ENCODE data around the gene RBM10. TPM values are rescaled to one million over a fixed set of nuclear protein-coding genes. Genes with fewer than 3 reads are reported as not detected.
"Not testable (repeated sequence)": the region's sequence is repeated elsewhere in the genome, so short reads cannot be mapped to it uniquely, and the experiment has no call there.

Gene RBM10
- total and polyA plus RNA-seq, 2 donors (not counting 1 experiment from before 2014, with no cell fraction given): 48.7 to 51.6 TPM

DNA sequence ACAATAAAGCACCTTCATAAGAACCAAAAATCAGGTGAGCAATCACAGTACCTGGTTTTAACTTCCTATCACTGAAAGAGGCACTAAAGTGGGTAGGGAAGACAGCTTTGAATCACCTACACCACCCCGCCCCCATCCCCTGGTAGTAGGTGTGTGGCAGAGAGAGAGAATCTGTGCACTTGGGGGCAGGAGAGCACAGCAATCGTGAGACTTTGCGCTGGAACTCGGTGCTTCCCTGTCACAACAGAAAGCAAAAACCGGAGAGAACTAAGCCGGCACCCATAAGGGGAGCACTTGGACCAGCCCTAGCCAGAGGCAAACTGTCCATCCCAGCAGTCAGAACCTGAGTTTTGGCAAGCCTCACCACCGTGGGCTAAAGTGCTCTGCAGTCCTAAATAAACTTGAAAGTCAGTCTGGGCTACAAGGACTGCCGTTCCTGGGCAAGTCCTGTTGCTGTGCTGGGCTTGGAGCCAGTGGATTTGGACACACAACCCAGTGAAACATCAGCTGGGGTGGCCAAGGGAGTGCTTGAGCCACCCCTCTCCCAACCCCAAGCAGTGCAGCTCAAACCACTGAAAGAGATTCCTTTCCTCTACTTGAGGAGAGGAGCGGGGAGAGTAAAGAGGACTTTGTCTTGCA, 32.6 kb upstream of the RBM10 start:
- Histone ChIP-seq H3K27ac (ENCODE audit: low read length in 2 of 2) (no peak overlapping the region), H3K9ac (ENCODE audit: low read length) (no peak overlapping the region), H4K20me1 (ENCODE audit: control insufficient read depth, insufficient read depth, low read length, poor library complexity, severe bottlenecking) (no peaks in the 10 kb centered on the region), H3K36me3 (replicated peaks in 1 of 2; ENCODE audit: control extremely low read depth in 1 of 2, control insufficient read depth in 1 of 2, extremely low read depth in 1 of 2, insufficient read depth in 2 of 2, low read length in 1 of 2) (no peaks in the 10 kb centered on the region), H3K27me3 (replicated peaks in 1 of 4; ENCODE audit: control extremely low read depth in 1 of 4, control insufficient read depth in 3 of 4, insufficient read depth in 4 of 4, low read length in 3 of 4) (no peaks in the 10 kb centered on the region), H3K79me2 (ENCODE audit: control insufficient read depth, insufficient read depth, low read length) (no peaks in the 10 kb centered on the region), H3K4me2 (replicated peaks; ENCODE audit: low read depth, low read length, poor library complexity, severe bottlenecking) (no peak overlapping the region), H3K4me1 (ENCODE audit: control insufficient read depth in 2 of 2, insufficient read depth in 2 of 2, low read length in 2 of 2) (no peaks in the 10 kb centered on the region), H3K4me3 (ENCODE audit: control extremely low read depth in 1 of 5, extremely low read depth in 1 of 5, insufficient read depth in 1 of 5, low read depth in 2 of 5, low read length in 4 of 5) (no peak overlapping the region), H3K9me3 (ENCODE audit: control extremely low read depth in 1 of 3, control insufficient read depth in 2 of 3, insufficient read depth in 1 of 3, low read length in 2 of 3) (no peaks in the 10 kb centered on the region), H2AFZ (ENCODE audit: insufficient read depth, low read depth, low read length, poor library complexity, severe bottlenecking) (no peak overlapping the region)
- ChIA-PET POLR2A (no interaction called here), CTCF (no interaction called here)
- WGBS (ENCODE audit: insufficient coverage): 100% methylated on average over 1 of the region's 9 CpGs
- Mint-ChIP-seq H3K4me3 (no peak overlapping the region), H3K27me3 (no peaks in the 10 kb centered on the region), H3K9me3 (ENCODE audit: insufficient read depth) (no peaks in the 10 kb centered on the region), H3K4me1 (no peaks in the 10 kb centered on the region), H3K27ac (no peak overlapping the region)
- no peak for ATAC-seq (ENCODE audit: low read depth)
- TF ChIP-seq EZH2 (IDR thresholded peaks at IDR 0.05; ENCODE audit: borderline replicate concordance, insufficient read depth, low read depth, low read length, poor library complexity, severe bottlenecking): no peak
- TF ChIP-seq, protein P1, sequence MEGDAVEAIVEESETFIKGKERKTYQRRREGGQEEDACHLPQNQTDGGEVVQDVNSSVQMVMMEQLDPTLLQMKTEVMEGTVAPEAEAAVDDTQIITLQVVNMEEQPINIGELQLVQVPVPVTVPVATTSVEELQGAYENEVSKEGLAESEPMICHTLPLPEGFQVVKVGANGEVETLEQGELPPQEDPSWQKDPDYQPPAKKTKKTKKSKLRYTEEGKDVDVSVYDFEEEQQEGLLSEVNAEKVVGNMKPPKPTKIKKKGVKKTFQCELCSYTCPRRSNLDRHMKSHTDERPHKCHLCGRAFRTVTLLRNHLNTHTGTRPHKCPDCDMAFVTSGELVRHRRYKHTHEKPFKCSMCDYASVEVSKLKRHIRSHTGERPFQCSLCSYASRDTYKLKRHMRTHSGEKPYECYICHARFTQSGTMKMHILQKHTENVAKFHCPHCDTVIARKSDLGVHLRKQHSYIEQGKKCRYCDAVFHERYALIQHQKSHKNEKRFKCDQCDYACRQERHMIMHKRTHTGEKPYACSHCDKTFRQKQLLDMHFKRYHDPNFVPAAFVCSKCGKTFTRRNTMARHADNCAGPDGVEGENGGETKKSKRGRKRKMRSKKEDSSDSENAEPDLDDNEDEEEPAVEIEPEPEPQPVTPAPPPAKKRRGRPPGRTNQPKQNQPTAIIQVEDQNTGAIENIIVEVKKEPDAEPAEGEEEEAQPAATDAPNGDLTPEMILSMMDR (IDR thresholded peaks at IDR 0.05): no peak
- intact Hi-C loops (cut with micrococcal nuclease): no loop called here
- no peak for DNase-seq

DNA sequence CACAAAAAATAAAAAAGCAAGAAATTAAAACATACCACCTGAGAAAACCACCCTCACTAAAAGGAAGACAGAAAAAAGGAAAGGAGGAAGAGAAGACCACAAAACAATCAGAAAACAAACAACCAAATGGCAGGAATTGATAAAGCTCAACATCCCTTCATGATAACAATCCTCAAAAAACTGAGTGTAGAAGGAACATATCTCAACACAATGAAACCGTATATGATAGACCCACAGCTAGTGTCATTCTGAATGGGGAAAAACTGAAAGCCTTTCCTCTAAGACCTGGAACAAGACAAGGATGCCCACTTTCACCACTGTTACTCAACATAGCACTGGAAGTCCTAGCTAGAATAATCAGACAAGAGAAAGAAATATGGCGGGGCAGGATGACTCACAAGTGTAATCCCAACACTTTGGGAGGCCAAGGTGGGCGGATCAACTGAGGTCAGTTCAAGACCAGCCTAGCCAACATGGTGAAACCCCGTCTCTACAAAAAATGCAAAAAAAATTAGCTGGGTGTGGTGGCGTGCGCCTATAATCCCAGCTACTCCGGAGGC, 28.4 kb upstream of the RBM10 start:
- 100% methylated on average over 5 of the region's 7 CpGs for WGBS (ENCODE audit: insufficient coverage)
- H3K27me3 ChIP-seq (replicated peaks in 1 of 4; ENCODE audit: control extremely low read depth in 1 of 4, control insufficient read depth in 3 of 4, insufficient read depth in 4 of 4, low read length in 3 of 4); H3K79me2 ChIP-seq (ENCODE audit: control insufficient read depth, insufficient read depth, low read length); H3K4me3 Mint-ChIP-seq; H3K27ac Mint-ChIP-seq; H3K36me3 ChIP-seq (replicated peaks in 1 of 2; ENCODE audit: control extremely low read depth in 1 of 2, control insufficient read depth in 1 of 2, extremely low read depth in 1 of 2, insufficient read depth in 2 of 2, low read length in 1 of 2); CTCF ChIA-PET; H3K9me3 ChIP-seq (ENCODE audit: control extremely low read depth in 1 of 3, control insufficient read depth in 2 of 3, insufficient read depth in 1 of 3, low read length in 2 of 3); ATAC-seq (ENCODE audit: low read depth); H4K20me1 ChIP-seq (ENCODE audit: control insufficient read depth, insufficient read depth, low read length, poor library complexity, severe bottlenecking); H2AFZ ChIP-seq (ENCODE audit: insufficient read depth, low read depth, low read length, poor library complexity, severe bottlenecking); H3K4me3 ChIP-seq (ENCODE audit: control extremely low read depth in 1 of 5, extremely low read depth in 1 of 5, insufficient read depth in 1 of 5, low read depth in 2 of 5, low read length in 4 of 5); H3K27ac ChIP-seq (ENCODE audit: low read length in 2 of 2); DNase-seq; H3K4me1 ChIP-seq (ENCODE audit: control insufficient read depth in 2 of 2, insufficient read depth in 2 of 2, low read length in 2 of 2); H3K9me3 Mint-ChIP-seq (ENCODE audit: insufficient read depth); H3K9ac ChIP-seq (ENCODE audit: low read length); H3K27me3 Mint-ChIP-seq; H3K4me2 ChIP-seq (replicated peaks; ENCODE audit: low read depth, low read length, poor library complexity, severe bottlenecking); intact Hi-C loops (cut with micrococcal nuclease); POLR2A ChIA-PET; H3K4me1 Mint-ChIP-seq: not testable (repeated sequence)

DNA sequence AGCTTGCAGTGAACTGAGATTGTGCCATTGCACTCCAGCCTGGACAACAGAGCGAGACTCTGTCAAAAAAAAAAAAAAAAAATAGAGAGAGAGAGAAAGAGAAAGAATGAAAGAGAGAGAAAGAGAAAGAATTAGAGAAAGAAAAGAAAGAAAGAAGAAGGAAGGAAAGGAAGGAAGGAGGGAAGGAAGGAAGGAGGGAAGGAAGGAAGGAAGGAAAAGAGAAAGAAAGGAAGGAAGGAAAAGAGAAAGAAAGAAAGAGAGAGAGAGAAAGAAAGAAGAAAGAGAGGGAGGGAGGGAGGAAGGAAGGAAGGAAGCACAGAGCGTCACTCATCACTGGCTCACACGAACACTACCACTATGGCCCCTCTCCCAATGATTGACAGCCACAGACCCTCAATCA, 20.6 kb upstream of the RBM10 start:
- H3K36me3 ChIP-seq (replicated peaks in 1 of 2; ENCODE audit: control extremely low read depth in 1 of 2, control insufficient read depth in 1 of 2, extremely low read depth in 1 of 2, insufficient read depth in 2 of 2, low read length in 1 of 2); H3K27me3 ChIP-seq (replicated peaks in 1 of 4; ENCODE audit: control extremely low read depth in 1 of 4, control insufficient read depth in 3 of 4, insufficient read depth in 4 of 4, low read length in 3 of 4); H4K20me1 ChIP-seq (ENCODE audit: control insufficient read depth, insufficient read depth, low read length, poor library complexity, severe bottlenecking); H3K27ac Mint-ChIP-seq; H3K9ac ChIP-seq (ENCODE audit: low read length); POLR2A ChIA-PET; H3K79me2 ChIP-seq (ENCODE audit: control insufficient read depth, insufficient read depth, low read length); H3K4me3 Mint-ChIP-seq; H3K27me3 Mint-ChIP-seq; H2AFZ ChIP-seq (ENCODE audit: insufficient read depth, low read depth, low read length, poor library complexity, severe bottlenecking); H3K4me1 ChIP-seq (ENCODE audit: control insufficient read depth in 2 of 2, insufficient read depth in 2 of 2, low read length in 2 of 2); ATAC-seq (ENCODE audit: low read depth); CTCF ChIA-PET; DNase-seq; H3K9me3 ChIP-seq (ENCODE audit: control extremely low read depth in 1 of 3, control insufficient read depth in 2 of 3, insufficient read depth in 1 of 3, low read length in 2 of 3); H3K4me3 ChIP-seq (ENCODE audit: control extremely low read depth in 1 of 5, extremely low read depth in 1 of 5, insufficient read depth in 1 of 5, low read depth in 2 of 5, low read length in 4 of 5); H3K9me3 Mint-ChIP-seq (ENCODE audit: insufficient read depth); H3K4me1 Mint-ChIP-seq; H3K27ac ChIP-seq (ENCODE audit: low read length in 2 of 2); intact Hi-C loops (cut with micrococcal nuclease); H3K4me2 ChIP-seq (replicated peaks; ENCODE audit: low read depth, low read length, poor library complexity, severe bottlenecking): not testable (repeated sequence)
- WGBS (ENCODE audit: insufficient coverage): no CpG with 5 or more reads among the region's 3 CpGs
